Stimulated activated CD4-positive, alpha-beta T cell treated with anti-CD3 and anti-CD28 coated beads, Interleukin-1b, Interleukin-23, amount 100 ng/mL, for 1 hour (primary cell): ENCODE measurements around the gene ACOT7.

ENCODE experiments used
- DNase-seq, 2 donors: peaks; one replicate each; pipeline ENCODE4 v3.0.0-alpha.2; 2020; ENCODE audit warnings: low read depth in 2 of 2

Gene ACOT7

GRCh38 chr1:6285336-6285735, 108.2 kb downstream of the ACOT7 start:
- DNase-seq, result no peak

- DNase-seq, result no peak
Observed at GRCh38 chr1:6282577-6283270, 110.8 kb downstream of the ACOT7 start.

GRCh38 chr1:6281511-6282402, 111.8 kb downstream of the ACOT7 start:
- DNase-seq, result no peak

GRCh38 chr1:6280761-6281451, 112.7 kb downstream of the ACOT7 start:
- DNase-seq, result no peak

GRCh38 chr1:6279613-6280383, 113.8 kb downstream of the ACOT7 start:
- no peak for DNase-seq

GRCh38 chr1:6279066-6279465, 114.5 kb downstream of the ACOT7 start:
- DNase-seq, result no peak

GRCh38 chr1:6278263-6278662, 115.3 kb downstream of the ACOT7 start:
- DNase-seq, result no peak

- DNase-seq, result no peak
Observed at GRCh38 chr1:6276811-6277555, 116.6 kb downstream of the ACOT7 start.

GRCh38 chr1:6275826-6276782, 117.5 kb downstream of the ACOT7 start:
- DNase-seq, result no peak

GRCh38 chr1:6274622-6275139, 118.9 kb downstream of the ACOT7 start:
- no peak for DNase-seq

GRCh38 chr1:6274102-6274501, 119.5 kb downstream of the ACOT7 start:
- no peak for DNase-seq

- DNase-seq, result no peak
Observed at GRCh38 chr1:6273380-6273891, 120.1 kb downstream of the ACOT7 start.

- no peak for DNase-seq
Observed at GRCh38 chr1:6272868-6273267, 120.7 kb downstream of the ACOT7 start.

- DNase-seq, result no peak
Observed at GRCh38 chr1:6272452-6272851, 121.1 kb downstream of the ACOT7 start.

- no peak for DNase-seq
Observed at GRCh38 chr1:6271554-6271953, 122.0 kb downstream of the ACOT7 start.

- DNase-seq, result no peak
Observed at GRCh38 chr1:6271006-6271405, 122.6 kb downstream of the ACOT7 start.

GRCh38 chr1:6270401-6270800, 123.2 kb downstream of the ACOT7 start:
- no peak for DNase-seq

- DNase-seq, result no peak
Observed at GRCh38 chr1:6269720-6270400, 123.7 kb downstream of the ACOT7 start.

GRCh38 chr1:6269296-6269695, 124.3 kb downstream of the ACOT7 start:
- DNase-seq, result no peak
